GM23248 (cell line): Measurements from ENCODE around the gene CHGA.

Experiments used
- EZH2 ChIP-seq: fragments of 200-600 bp; sonication (generic); IDR thresholded peaks from 2 replicates; pipeline ENCODE4 v1.6.1; 2018; ENCODE audit warnings: antibody characterized with exemption, mild to moderate bottlenecking; ENCODE audit not compliant: insufficient read depth, poor library complexity, severe bottlenecking
- EZH2phosphoT487 ChIP-seq: fragments of 200-600 bp; sonication (generic); IDR thresholded peaks from 2 replicates; pipeline ENCODE4 v1.6.1; 2018; ENCODE audit warnings: antibody characterized with exemption, moderate library complexity, mild to moderate bottlenecking, low read depth; ENCODE audit not compliant: insufficient read depth

DNA sequence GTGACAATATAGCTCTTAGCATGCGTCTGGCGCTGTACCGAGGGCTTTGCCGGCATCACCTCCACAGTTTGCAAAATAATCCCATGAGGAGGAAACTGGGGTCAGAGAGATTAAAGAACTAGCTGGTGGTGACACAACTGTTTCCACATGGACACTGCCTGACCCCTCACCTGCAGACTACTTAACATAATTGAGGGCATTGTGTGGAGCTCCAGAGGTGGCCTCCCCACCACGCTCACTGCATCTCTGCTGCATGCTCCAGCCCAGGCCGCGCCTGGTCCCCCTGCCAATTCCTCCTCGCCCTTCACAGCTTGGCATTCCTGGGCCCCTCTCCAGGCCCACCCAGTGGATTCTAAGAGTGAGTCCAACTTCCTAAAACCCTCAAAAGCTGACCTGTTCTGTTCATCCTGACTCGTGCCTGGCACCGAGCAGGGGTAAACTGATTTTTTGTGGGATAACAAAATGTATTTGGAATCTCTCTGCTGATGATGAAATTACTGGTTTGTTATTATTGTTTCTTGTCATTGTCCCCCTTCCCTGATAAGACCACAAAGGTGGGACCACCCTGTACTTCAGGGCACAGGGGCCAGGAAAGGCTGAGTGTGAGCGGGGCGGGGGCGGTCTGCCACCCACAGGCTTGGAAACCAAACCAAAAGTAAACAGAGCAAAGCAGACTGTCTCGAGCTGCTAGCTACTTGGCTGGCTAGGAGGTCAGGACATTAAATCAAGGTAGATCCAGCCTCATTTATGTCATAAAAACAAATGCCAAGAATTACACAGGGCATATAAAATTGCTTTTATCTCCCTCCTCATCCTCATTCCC lies 40.6 kb downstream of the CHGA start:
- TF ChIP-seq EZH2 = no peak
- TF ChIP-seq EZH2phosphoT487 = no peak
